ENCODE data around the gene KLF11.

KLF11 gene

DNA sequence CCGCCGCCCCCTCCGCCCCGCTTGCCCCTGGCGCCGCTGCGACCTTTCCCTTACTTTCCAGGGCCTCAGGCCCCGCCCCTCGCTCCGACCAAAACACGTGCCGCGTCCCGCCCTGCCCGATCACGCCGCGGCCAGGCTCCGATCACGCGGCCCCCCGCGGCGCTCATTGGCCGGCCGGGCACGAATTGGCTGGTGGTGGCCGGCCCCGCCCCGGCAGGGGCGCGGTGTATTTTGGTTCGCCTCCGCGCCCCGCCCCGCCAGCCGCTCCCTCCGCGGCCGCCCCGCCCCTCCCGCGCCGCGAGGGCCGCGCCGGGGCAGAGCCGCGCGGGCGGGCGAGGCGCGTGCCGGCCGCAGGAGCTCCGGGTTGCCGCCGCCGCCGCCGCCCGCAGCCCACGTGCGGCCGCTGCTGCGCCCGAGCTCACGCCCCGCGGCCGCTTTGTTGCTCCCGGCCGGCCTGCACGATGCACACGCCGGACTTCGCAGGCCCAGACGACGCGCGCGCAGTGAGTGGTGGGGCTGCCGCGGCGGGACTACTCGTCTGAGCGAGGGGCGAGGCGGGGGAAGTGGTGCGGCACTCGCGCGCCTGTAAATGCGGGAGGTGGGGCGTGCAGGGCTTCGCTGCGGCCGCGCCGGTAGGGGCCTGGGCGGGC lies at the start of gene KLF11:
Gene KLF11 (plus strand): TSS at position 295 of the 650 bp plus-strand sequence. CDS start 167 bp downstream, at position 462.
- DNase-seq = peak; percentile 72

DNA sequence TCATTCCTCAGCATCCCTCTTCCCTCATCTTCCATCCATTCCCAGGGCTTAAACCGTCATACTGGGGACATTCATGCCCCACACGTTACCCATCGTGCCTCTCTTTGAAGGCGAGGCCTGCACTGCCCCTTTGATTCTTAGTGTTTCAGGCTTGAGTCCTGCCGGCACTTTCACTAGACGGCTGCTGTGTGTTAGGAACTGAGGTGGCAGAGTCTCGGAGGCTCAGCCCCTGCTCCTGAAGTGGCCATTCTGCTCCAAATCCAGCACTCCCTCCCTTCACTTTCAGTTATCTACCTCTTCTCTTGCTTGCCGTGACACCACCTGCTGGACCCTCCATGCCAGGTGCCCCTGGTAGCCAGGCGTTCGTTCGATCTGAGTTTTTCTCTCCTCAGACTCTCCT lies 48.9 kb upstream of the KLF11 start:
- no peak for DNase-seq

DNA sequence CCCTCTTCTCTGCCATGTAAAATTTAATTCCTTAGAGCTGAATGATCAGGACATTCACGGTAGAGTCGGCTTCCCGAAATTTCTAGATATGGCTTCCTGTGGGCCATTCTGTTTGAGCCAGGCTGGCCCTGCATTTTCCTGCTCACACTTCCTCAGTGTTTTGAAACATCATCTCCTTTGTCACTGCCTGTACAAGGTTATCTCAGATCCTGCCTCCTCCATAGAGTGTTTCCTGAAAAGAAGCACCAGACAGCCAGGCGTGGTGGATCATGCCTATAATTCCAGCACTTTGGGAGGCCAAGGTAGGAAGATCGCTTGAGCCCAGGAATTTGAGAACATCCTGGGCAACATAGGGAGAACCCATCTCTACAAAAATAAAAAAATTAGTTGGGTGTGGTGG lies 48.3 kb upstream of the KLF11 start:
- DNase-seq = no peak

DNA sequence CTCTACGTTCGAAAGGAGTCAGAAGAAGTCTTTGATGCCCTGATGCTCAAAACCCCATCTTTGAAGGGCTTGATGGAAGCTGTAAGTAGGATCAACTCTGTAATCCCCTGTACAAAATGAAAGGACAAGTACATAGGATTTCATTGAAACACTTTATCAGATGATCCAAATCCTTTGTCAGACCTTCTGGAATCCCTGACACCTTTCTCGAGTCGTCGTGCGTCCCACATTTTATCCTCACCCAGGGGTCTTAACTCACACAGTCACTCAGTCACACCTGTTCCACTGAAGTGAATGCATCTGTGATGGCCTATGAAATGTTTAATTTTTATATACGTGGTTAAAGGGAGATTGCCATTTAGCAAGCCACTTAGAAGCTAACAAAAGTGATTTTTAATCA lies 47.0 kb upstream of the KLF11 start:
- no peak for DNase-seq

DNA sequence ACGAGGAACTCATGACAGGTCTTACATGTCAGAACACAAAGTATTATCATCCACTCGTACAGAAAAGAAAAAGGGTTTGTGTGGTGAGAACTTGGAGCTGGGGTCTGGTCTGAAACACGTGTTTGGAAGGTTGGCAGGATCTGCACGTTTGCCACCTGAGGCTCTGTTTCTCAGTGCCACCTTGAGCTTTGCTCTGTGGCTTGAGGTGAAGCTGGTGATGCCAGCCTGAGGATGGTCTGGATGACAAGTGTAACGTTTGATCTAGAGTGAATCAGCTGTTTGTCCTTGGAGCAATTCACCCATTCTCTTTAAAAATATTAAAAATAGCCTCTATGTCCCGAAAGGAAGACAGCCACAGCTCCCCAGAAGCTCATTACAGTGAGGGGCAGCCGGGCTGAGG lies 45.4 kb upstream of the KLF11 start:
- no peak for DNase-seq

DNA sequence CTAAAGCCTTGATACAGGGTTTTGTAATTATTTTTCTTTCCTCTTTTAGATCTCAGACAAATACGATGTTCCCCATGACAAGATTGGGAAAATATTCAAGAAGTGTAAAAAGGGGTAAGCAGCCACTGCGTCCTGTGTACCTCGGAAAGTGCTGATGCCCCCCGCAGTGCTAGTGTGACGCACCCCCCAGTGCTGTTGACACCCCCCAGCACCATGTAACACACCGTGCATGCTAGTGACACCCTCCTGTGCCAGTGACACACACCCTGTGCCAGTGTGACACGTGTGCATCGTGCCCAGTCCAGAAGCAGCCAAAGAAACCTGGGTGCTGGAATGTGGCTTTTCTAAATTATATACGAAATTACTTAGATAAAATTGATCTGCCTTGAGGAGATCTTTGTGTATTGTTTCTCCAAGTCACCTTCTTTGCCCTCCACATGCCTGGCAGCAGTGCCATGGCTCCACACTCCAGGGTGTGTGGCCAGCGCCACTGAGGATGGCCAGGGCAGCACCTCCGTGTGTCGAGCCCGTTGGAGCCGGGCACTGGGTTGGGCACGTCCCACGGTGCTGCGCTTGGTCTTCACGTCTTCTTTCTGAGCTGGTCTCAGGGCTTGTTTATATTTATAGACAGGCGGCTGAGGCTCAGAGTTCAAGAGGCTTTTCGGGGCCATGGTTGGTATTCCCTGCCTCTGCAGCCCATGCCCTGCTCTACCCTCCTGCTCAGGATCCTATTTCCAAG lies 44.3 kb upstream of the KLF11 start:
- no peak for DNase-seq

DNA sequence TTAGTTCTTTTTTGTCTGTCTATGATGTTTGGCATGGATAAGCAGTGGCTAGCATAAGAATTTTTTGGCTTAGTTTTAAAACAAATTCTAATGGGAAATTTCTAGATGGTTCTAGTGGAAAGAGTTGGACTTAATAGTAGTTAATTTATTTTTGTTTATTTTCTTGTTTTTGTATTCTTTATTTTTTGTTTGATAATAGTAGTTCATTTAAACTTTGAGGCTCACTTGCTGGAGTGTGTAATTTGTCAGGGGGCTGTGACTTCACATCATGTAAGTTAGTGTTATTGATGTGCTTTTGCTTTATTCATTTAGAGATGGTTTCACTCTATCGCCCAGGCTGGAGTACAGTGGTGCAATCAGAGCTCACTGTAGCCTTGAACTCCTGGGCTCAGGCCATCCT lies 43.7 kb upstream of the KLF11 start:
- DNase-seq = no peak

DNA sequence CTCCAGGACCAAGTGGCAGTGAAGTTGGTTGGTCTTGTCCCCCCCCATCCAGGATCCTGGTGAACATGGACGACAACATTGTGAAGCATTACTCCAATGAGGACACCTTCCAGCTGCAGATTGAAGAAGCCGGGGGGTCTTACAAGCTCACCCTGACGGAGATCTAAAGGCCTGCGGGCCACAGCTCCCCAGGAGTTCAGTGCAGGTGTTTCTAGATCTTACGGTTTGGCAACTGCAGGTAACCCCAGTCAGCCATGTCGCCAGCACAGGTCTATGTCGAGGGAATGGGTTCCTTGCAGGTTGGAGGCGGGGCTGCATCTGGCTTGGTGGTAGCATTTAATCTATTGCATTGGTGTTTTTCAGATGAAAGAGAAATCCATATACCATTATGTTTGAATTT lies 42.8 kb upstream of the KLF11 start:
- no peak for DNase-seq

DNA sequence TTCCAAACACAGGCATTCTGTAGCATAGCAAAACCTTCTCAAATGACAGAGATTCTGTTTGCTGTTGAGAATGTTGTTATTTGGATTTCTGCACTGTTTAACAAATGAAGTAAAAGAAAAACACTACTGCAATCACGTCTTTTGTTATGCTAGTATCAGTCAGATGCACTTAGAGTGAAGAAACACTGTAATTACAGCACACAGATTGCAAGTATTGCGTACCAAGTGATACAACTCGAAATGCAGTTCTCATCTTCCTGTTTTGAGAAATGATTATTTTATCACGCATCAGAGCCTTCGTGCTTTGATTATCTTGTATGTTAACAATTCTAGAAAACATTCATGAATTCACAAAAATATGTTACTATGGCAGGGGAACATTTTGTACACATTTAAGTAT lies 41.8 kb upstream of the KLF11 start:
- DNase-seq = no peak

DNA sequence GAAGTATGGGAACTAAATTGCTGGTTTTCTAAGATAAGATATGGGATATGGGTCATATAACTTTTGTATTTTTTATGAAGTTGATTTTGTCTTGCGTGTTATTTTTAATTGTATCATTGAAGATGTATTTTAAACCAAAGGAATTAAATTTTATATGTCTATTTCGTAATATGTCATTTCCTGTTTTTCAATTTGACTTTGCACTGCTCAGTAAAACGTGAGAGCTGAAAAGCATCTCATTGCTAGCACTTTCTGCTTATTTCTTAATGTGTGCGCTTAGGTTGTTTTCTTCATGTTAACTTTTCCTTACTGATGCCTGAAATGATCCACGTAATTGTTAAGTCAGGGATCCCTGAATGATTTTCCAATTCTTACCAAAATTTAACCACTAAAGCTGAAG lies 41.2 kb upstream of the KLF11 start:
- DNase-seq = no peak

DNA sequence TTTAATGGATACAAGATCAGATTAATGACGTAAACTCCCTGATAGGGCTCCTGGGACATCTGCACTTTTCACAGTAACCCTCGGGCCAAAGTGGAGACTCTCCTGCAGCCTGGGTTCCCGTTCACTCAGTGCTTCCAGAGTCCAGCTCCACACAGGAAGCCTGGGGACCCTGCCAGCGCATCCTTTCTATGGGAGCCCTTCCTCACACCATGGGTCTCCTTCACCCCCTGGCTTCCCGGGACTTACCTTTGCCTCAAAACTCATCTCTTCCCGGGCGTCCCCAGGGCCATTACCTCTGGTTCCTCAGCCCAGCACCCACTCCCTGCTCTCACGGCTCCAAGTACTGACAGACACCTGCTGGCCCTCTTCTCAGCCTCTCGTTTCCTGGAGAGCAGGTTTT lies 40.7 kb upstream of the KLF11 start:
- DNase-seq = no peak

DNA sequence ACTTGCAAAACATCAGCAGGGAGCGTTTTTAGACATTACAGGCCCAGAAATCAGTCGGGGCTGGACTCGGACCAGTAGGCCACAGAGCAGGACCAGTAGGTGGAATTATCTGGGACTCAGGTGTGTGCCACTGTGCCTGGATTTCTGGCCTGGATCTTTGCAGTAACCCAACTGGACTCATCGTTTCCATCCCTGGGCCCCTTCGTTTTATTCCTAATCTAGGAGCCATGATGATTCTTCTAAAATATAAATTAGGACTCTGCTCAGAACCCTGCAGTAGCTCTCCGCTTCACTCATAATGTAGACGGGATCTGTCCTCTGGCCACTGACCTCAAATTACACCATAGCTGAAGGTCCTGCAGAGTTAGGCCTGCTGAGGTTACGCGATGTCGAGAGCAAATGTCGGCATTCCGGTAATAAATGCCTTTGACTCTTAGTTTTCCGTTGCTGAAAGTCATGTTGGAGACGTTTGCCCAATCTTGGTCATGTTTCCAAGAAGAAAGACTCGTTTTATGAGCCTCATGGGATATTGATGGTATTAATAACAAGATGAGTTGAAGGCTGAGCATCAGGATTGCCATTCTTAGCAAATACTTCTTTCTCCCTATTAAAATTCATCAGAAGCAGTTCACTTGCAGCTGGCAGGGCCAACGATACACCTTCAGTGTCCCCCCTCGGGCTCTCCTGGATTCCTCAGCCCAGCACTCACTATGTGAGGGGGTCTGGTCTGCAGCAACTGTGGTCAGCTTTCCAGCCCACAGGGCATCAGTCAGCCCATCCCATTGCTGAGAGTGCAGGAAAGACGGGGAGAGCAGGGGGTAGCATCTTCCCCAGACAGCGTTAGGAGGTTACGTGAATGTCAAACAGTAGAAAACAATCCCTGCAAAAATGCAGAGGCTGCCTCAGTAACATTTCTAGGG lies 39.9 kb upstream of the KLF11 start:
- no peak for DNase-seq

DNA sequence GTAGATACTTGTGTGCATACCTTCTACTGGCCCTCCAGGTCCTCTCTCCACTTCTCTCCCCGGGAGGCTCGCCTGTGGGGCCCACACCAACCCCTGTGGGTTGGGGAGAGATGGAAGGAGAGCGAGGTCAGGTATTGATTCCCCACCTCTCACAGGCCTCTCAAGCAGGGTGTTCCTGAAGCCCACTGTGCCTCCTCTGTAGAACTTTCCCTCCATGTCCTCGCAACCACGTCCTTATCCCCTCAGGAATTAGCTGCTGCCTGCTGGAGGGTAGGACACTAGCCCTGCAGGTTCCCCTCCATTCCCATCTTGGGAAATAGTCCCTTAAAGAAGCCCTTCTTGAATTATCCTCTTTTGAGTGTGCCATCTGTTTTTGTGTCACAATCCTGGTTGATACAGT lies 38.9 kb upstream of the KLF11 start:
- DNase-seq = no peak

DNA sequence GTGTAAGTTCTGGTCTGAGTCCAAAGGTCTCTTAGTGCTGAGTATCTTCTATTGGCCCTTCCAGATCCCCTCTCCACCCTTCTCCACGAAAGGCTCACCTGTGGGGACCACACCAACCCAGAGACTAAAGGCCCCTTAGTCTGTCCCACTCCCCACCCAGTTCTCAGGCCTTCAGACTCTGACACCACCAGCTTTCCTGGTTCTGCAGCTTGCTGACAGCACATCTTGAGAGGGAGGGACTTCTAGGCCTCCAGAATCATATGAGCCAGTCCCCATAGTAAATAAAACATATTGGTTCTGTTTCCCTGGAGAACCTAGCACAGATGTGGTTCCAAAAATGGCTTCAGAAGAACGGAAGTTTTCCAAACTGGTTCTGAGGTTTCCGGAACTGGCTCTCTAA lies 38.5 kb upstream of the KLF11 start:
- DNase-seq = no peak

DNA sequence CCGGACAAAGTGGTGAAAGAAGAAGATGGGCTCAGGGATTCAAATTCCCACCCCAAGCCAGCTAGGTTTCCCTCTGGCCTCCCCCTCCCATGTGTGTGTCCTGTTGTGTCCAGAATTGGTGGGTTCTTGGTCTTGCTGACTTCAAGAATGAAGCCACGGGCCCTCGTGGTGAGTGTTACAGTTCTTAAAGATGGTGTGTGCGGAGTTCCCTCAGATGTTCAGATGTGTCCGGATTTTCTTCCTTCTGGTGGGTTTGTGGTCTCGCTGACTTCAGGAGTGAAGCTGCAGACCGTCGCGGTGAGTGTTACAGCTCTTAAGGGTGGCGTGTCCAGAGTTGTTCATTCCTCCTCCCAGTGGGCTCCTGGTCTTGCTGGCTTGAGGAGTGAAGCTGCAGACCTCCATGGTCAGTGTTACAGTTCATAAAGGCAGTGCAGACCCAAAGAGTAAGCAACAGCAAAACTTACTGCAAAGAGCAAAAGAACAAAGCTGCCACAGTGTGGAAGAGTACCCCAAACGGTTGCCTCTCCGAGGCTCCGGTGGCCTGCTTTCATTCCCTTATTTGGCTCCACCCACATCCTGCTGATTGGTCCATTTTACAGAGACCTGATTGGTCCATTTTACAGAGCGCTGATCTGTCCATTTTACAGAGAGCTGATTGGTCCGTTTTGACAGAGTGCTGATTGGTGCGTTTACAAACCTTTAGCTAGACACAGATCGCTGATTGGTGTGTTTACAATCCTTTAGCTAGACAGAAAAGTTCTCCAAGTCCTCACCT lies 37.7 kb upstream of the KLF11 start:
- no peak for DNase-seq

DNA sequence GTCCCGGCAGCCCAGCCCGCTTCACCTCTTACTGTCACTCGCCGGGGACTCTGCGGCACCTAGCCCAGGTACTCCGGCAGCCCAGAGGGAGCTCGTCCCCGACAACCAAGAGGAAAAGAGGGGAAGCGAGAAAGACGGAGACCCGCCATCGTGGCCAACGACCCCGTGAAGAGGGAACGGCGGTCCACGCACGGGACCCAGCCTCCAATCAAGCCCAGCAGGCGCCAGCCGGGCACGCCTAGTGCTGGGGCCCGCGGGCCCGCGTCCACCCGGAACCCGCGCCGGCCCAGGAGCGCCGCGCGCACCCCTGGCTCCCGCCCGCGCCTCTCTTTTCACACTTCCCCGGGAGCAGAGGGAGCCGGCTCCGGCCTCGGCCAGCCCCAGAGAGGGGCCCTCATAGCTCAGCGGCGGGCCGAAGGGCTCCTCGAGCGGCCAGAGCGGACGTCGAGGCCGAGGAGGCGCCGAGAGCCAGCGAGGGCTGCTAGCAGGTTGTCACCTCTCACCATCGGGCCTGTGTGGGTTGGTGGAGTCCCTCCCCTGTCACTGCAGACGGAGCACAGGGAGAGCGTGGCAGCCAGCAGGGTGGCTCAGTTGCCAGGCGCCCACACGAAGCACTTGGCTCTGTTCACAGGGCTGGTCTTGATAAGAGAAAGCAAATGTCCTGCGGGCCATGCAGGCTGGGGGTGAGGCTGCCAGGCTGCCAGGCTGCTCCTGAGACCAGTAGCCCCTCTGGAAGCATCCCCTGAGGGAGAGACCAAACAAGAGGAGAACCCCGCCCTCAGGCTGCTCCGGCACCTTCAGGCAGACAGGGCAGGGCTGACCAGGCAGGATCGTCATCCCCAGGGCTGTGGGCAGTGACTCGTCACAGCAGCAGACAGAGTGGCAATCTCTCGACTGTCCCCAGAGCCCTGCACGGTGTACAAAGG lies 36.9 kb upstream of the KLF11 start:
- no peak for DNase-seq

DNA sequence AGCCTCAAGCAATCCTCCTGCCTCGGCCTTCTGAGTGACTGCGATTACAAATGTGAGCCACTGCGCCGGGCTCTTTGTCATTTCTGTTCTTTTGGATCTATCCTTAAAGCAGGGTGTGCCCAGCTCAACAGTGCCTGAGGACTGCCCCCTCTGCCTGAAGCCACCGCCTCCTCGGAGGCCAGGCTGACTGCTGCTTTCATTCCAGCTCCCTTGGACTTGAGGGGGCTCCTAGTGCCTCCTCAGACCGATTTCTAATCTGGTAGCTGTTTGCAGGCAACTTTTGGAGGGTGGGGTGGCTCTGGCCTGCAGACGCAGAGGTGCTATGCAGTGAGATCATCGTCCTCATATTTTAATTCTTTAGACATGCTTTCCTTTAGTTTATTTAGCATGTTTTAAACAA lies 35.9 kb upstream of the KLF11 start:
- DNase-seq = no peak

DNA sequence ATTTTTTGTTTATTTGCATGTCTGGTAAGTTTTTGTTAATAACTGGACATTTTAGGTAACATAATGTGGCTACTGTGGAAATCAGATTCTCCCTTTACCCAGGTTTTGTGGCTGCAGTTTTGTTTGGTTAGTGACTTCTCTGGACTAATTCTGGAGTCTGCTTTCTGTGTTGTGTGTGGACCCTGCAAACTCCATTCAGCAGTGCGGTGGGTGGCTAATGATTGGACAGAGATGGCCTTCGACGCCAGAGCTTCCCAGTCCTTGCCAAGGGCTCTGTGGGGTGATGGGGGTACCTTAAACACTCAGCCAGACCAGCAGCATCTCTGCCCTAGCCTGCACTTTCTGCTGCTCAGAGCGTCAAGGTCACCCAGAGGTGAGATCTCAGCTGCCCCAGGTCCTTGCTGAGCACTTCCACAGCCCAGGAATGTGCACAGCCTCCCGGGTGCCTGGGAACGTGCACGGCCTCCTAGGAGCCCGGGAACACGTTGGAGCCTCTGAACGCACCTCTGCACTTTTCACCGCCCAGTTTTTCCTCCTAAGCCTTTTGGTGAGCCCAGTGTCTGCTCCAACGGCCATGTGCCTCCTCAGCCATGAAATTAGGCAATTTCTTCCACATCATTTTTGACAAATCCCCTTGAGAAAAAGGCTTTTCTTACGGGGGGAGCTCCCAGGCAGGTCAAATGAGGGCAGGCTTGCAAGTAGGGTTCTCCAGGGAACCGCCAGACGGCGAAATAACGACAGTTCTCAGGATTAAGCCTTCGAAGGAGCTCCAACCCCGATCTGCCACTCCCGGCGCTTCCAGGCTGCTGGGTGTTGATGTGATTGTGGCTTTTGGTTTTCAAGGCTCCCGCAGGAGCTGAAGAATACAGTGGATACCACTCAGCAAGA lies 35.2 kb upstream of the KLF11 start:
- DNase-seq = no peak

DNA sequence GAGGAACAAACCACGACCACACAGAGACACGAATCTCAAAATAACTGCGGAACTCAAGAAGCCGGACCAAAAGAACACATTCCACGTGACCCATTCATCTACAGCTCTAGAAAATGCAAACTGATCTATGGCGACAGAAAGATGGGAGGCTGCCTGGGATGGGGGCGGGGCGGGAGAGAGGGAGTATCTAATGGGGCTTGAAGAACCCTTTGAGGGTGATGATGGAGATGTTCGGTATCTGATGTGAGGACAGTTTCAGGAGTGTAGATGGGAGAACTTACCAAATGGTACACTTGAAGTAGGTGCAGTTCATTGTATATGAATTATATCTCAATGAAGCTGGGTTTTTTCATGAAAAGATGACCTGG lies 34.6 kb upstream of the KLF11 start:
- no peak for DNase-seq

DNA sequence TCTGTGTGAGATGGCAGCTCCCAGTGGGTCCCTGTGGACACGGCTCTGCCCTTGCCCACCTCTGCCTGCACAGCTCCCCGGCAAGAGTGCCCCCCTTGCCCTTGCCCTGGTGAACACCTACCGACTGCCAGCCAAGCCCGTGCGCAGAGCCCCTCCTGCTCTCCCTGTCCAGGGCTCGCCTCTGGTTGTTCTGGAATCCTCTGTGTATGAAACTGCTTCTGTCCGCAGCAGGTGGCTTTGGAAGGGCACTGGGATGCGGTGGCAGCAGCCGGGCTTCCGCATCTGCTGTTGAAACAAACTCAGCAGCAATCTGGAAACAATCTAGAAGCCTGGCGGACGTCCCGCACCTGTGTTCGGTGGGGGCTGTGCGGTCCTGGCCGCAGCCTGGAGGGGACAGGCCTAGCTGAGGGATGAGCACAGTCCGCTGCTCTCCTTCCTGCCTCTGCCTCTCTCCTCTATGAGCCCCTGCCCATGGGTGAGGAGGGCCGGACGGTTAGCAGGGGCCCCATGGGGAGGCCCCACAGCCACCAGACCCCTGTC lies 34.0 kb upstream of the KLF11 start:
- DNase-seq = no peak

Data from activated CD4-positive, alpha-beta T cell treated with anti-CD3 and anti-CD28 coated beads for 1 hour (primary cell).